ENCODE data around the gene RRAGA.
"Not testable (repeated sequence)": the region's sequence is repeated elsewhere in the genome, so short reads cannot be mapped to it uniquely, and the experiment has no call there.

RRAGA gene

GRCh38 chr9:19087106-19088000 lies 38.1 kb downstream of the RRAGA start:
- no peak for DNase-seq

- not testable (repeated sequence) for DNase-seq
Observed at GRCh38 chr9:19097431-19097830, 48.2 kb downstream of the RRAGA start.
